ELR (cell line): ENCODE data around the gene PDE4D.
A peak's percentile ranks its signal among the peaks of the same experiment; 100 is the strongest.

Experiments used
- DNase-seq: peaks from one replicate; pipeline ENCODE4 v3.0.0-alpha.2; 2015; ENCODE audit warnings: low read depth

Gene PDE4D

GRCh38 chr5:59282726-59283125 is 610.8 kb downstream of the PDE4D start:
- no peak for DNase-seq

GRCh38 chr5:59279979-59280378 is 613.5 kb downstream of the PDE4D start:
- DNase-seq: no peak

GRCh38 chr5:59276917-59277372 is 616.6 kb downstream of the PDE4D start:
- no peak for DNase-seq

DNA sequence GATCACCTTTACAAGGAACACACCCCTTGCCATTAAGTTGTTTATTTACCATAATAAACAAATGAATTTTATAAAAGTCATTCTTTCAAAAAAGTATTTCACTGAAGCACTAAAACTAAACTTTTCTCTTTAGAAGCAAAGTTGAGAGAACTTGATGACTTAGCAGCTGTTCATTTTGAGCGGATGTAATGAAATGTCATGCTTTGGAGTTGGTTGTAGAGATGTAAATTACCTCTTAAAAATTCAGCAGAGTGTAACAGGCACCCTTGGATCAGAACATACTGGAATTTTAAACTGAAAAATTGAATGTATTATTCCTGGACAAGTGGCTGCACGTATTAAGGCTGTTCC is 617.2 kb downstream of the PDE4D start:
- no peak for DNase-seq

DNA sequence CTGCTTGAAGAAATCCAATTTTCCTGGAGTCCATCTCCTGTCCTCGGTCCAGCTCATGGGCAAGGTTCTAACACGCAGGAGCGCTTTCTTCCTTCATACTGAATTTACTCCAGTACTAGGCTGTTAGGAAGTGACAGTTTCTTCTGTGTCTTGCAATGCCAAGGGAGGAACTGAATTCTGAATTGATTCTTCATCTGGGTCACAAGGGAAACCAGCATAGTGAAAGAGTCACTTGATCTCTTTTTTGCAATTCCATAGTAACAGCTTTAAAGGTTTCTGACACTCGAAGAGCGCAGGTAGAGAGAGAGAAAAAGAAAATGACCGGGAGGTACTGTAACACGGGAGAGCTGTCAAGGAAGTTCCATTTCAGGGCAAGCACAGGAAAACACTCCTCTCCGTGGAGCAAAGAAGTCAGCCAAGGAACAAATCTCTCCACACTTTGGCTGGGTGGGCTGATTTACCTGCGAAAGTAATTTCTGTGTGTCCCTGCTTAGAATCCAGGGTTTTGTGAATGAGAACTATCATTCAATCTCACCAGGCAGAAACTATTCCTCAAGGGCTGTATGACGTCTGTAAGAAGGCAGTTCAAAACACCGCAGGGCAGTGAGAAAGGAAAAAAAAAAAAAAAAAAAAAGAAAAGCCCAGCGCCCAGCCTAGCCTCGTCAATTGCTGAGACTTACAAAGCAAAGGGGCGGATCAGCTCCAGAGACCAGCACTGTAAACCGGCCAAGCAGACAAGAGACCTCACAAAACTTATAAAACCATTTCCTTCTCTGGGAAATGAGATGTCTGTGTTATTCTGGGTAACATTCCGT is 617.8 kb downstream of the PDE4D start:
- peak; percentile 47 for DNase-seq

GRCh38 chr5:59275170-59275509 is 618.4 kb downstream of the PDE4D start:
- no peak for DNase-seq

- DNase-seq: no peak
Observed at GRCh38 chr5:59274106-59274636, 619.4 kb downstream of the PDE4D start.

DNA sequence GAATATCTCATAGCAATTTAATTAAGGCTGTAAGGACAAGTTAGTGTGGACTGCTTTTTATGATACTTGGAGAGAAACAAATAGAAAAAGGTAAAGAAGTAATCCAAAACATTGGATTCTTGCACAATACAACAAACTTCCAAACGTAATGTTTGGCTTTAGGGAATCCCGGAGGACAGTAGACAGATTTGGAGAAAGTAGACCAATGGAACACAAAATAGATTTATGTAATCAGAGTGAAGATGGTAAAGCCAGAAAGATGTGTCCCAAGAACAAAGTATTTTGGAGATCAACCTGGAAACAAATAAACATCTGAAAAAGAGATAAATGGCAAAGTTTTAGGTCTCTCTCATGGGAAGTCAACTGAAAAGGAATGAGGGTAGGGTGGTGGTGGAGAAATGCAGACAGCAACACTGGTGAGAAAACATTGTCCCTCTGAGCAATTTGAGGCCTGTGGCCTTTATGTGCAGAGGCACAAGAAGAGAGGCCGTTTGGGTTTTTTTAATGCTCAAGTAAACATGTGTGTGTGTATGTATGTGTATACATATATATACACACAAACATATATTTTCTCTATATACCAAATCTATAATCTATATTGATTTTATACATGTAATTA is 620.6 kb downstream of the PDE4D start:
- DNase-seq: no peak

GRCh38 chr5:59268756-59269415 is 624.6 kb downstream of the PDE4D start:
- DNase-seq: no peak

GRCh38 chr5:59267033-59267432 is 626.5 kb downstream of the PDE4D start:
- no peak for DNase-seq

GRCh38 chr5:59266410-59266809 is 627.1 kb downstream of the PDE4D start:
- DNase-seq: no peak

DNA sequence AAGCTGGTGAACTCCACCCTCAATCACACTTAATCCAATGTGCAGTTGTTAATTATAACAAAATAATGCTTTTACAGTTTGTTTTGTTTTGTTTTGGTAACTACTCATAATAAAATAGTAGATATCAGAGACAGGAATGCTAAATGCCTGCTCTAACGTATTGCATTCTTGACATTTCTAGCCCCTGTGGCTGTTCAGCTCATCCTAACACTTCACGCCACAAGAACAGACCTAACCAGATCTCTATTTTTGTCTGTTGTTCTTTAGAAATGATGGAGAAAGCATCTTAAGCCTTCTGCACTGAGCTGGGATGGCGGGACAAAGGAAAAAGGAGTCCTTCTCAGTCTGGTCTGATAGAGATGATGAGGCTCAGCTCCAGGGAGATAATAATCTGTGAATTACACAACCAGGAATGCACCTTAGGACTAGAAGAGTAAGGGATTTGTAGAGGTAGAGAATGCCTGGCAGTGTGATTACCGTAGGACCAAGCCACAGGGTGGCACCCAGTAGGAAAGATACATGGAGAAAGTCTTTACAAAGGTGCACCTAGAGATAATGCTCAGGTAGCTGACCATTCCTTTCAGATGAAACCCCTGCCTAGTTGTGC is 628.8 kb downstream of the PDE4D start:
- DNase-seq: no peak

DNA sequence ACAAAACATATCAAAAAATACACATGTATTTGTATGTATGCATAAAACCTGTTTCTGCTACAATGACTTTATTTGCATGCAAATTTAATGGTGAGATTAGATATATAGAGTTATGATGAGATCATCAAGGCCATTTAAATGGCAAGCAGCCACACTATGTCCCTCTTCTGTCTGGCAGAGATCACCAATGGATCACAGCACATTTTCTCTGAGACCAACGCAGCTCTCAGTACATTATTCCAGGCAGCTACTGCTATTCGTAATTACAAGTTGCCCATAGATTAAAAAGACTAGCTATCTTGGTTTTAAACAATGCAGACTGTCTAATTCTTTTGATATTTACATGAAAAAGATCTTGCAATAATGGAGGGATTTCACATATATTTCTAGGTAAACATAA is 629.5 kb downstream of the PDE4D start:
- DNase-seq: no peak

- DNase-seq: no peak
Observed at GRCh38 chr5:59261969-59262368, 631.6 kb downstream of the PDE4D start.

DNA sequence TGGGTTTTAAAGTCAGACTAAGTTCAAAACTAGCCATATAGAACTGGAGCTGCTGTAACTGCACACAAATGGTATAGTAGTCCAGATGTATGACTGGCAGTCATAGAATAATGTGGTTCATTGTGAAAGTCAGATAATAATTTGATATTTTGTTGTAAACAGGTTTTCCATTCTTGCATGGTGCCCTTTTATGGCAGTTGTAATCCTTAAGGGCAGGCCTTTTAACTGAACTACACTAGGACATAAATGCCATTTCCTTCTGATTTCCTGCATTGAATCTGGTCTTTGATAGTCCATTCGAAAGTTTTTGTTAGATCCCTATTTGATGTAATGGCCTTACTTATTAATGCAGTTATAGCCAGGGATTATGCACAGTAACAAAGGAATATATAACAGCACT is 632.6 kb downstream of the PDE4D start:
- no peak for DNase-seq

GRCh38 chr5:59260200-59260599 is 633.3 kb downstream of the PDE4D start:
- no peak for DNase-seq

GRCh38 chr5:59259237-59259636 is 634.3 kb downstream of the PDE4D start:
- no peak for DNase-seq

- DNase-seq: no peak
Observed at GRCh38 chr5:59257488-59258400, 635.8 kb downstream of the PDE4D start.

DNA sequence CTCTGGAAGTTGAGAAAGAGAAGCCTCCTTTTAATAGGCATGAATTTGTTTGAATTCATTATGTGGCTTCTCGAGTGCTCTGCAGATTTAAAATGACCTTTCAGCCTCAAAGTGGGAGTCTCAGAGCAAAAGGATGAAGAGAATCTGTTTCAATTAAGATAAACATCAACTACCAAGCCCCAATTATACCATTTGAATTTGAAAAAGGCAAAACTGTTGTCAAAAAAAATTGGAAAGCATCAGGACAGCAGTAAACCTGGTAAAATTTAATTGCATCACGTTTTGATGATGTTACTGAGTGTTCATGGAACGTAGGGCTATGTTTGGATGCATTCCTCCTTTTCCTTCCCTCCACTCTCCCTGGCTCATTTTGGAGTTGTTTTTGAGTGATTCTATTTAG is 637.2 kb downstream of the PDE4D start:
- no peak for DNase-seq

GRCh38 chr5:59254055-59254687 is 639.4 kb downstream of the PDE4D start:
- DNase-seq: no peak

DNA sequence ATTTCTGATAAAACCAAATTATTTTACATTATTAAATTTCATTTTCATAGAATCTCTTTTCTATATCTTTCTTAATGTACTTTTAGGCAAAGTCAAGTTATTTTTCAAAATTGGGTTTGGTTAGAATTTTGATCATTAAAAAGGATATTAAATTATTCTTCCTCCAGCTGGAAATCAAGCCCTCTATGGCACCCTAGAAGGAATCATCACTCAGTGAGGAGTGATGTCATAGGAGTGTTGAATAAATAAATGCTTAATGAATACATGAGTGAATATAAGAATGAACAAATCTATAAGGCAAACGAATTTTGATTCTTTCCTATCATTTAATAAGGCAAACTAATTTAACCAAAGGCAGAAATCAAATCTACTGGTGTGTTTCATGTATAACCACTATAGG is 639.9 kb downstream of the PDE4D start:
- no peak for DNase-seq
